HL-60 (cell line): ENCODE measurements around the gene DPP10.

Source experiments
- CTCF ChIP-seq: IDR thresholded peaks from one replicate; pipeline ENCODE4 v1.5.1; 2011; ENCODE audit warnings: low read length, control low read depth, inconsistent platforms; ENCODE audit not compliant: insufficient read depth
- POLR2AphosphoS5 ChIP-seq: IDR thresholded peaks from 2 replicates; pipeline ENCODE4 v1.6.1; 2012; ENCODE audit warnings: low read depth
- REST ChIP-seq: IDR thresholded peaks from 2 replicates; pipeline ENCODE4 v1.6.1; 2012; ENCODE audit warnings: low read depth; ENCODE audit not compliant: insufficient replicate concordance

DNA sequence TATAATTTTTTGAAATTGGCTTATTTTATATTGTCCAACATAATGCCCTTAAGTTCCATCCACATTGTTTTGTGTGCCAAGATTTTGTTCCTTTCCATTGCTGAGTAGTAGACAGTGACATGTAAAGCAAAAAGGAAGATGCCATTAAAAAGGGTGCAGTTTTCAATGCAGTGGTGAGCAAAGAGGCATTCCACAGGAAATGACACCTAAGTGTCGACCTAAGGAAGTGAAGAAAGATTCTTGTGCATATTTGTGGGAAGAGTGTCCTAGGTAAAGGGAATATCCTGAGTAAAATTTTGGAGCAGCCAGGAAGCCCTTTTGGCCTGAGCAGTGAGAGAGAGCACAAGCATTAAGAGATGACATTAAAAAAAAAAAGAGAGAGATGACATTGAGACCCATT lies 1099.9 kb downstream of the DPP10 start:
- TF ChIP-seq CTCF (no peak), POLR2AphosphoS5 (no peak), REST (no peak)
